Measurements from ENCODE around the gene TEC. TPM values are rescaled to one million over a fixed set of nuclear protein-coding genes. Genes with fewer than 3 reads are reported as not detected.

The TEC gene
- total RNA-seq, 4 donors from 2014 or later = 3.6 to 12.7 (median 3.9) TPM

GRCh38 chr4:48248559-48248953, 21.1 kb downstream of the TEC start:
- no peak for TF ChIP-seq POLR2A (IDR thresholded peaks at IDR 0.05)
- TF ChIP-seq, protein P1, sequence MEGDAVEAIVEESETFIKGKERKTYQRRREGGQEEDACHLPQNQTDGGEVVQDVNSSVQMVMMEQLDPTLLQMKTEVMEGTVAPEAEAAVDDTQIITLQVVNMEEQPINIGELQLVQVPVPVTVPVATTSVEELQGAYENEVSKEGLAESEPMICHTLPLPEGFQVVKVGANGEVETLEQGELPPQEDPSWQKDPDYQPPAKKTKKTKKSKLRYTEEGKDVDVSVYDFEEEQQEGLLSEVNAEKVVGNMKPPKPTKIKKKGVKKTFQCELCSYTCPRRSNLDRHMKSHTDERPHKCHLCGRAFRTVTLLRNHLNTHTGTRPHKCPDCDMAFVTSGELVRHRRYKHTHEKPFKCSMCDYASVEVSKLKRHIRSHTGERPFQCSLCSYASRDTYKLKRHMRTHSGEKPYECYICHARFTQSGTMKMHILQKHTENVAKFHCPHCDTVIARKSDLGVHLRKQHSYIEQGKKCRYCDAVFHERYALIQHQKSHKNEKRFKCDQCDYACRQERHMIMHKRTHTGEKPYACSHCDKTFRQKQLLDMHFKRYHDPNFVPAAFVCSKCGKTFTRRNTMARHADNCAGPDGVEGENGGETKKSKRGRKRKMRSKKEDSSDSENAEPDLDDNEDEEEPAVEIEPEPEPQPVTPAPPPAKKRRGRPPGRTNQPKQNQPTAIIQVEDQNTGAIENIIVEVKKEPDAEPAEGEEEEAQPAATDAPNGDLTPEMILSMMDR (IDR thresholded peaks at IDR 0.05) = no peak
- 85 to 100% methylated on average over 1 of the region's 1 CpG for WGBS, 2 donors
- Histone ChIP-seq H3K9me3 (no peaks in the 10 kb centered on the region), H3K4me1 (no peaks in the 10 kb centered on the region), H3K27me3 (no peaks in the 10 kb centered on the region), H3K36me3 (no peaks in the 10 kb centered on the region), H3K4me3 (replicated peaks in 1 of 3) (no peak overlapping the region), H3K27ac (no peak overlapping the region)
- no peak for DNase-seq
- intact Hi-C loops (cut with DNase I) = no loop called here

- no peak overlapping the region for H3K4me3 ChIP-seq (replicated peaks in 1 of 3)
- no peaks in the 10 kb centered on the region for H3K9me3 ChIP-seq
- intact Hi-C loops (cut with DNase I) = no loop called here
- DNase-seq = no peak
- TF ChIP-seq, protein P1 (IDR thresholded peaks at IDR 0.05) = no peak
- no peak for TF ChIP-seq POLR2A (IDR thresholded peaks at IDR 0.05)
- no peaks in the 10 kb centered on the region for H3K27me3 ChIP-seq
- H3K4me1 ChIP-seq = no peaks in the 10 kb centered on the region
- no peak overlapping the region for H3K27ac ChIP-seq
- WGBS, 2 donors = 82% methylated on average over 5 of the region's 5 CpGs
- no peaks in the 10 kb centered on the region for H3K36me3 ChIP-seq
Observed at GRCh38 chr4:48247878-48248558, 21.6 kb downstream of the TEC start.

GRCh38 chr4:48247142-48247877, 22.3 kb downstream of the TEC start:
- no peak for DNase-seq
- Histone ChIP-seq H3K9me3 (no peaks in the 10 kb centered on the region), H3K36me3 (no peaks in the 10 kb centered on the region), H3K27ac (no peak overlapping the region), H3K4me1 (no peaks in the 10 kb centered on the region), H3K4me3 (replicated peaks in 1 of 3) (no peak overlapping the region), H3K27me3 (no peaks in the 10 kb centered on the region)
- TF ChIP-seq, protein P1 (IDR thresholded peaks at IDR 0.05) = no peak
- no peak for TF ChIP-seq POLR2A (IDR thresholded peaks at IDR 0.05)
- WGBS, 2 donors = 84 to 91% methylated on average over 7 of the region's 7 CpGs
- intact Hi-C loops (cut with DNase I) = no loop called here

DNA sequence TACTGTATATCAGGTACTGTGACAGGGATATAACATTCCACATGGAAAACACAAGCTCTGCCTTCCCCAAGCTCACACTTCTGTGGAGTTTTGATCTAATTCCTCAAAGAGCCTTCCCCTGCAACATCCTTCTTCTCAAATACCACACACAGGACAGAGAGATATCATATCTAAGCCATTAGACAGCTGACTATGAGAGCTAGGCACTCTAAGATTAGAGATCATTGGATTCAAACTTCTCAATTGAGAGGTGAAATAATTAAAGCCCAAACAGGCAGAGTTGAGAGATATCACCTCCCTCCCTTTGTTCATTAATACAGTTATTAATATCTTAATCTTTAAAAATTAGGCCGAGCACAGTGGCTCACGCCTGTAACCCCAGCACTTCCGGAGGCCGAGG, 25.0 kb downstream of the TEC start:
- TF ChIP-seq, protein P1 (IDR thresholded peaks at IDR 0.05) = no peak
- no peak for TF ChIP-seq POLR2A (IDR thresholded peaks at IDR 0.05)
- intact Hi-C loops (cut with DNase I) = no loop called here
- no peaks in the 10 kb centered on the region for H3K9me3 ChIP-seq
- no peak overlapping the region for H3K27ac ChIP-seq
- H3K4me3 ChIP-seq (replicated peaks in 1 of 3) = no peak overlapping the region
- no peaks in the 10 kb centered on the region for H3K4me1 ChIP-seq
- WGBS, 2 donors = 94 to 98% methylated on average over 4 of the region's 4 CpGs
- no peaks in the 10 kb centered on the region for H3K36me3 ChIP-seq
- DNase-seq = no peak
- H3K27me3 ChIP-seq = no peaks in the 10 kb centered on the region

- Histone ChIP-seq H3K4me3 (replicated peaks in 1 of 3) (no peak overlapping the region), H3K9me3 (no peaks in the 10 kb centered on the region), H3K27ac (no peak overlapping the region), H3K36me3 (no peaks in the 10 kb centered on the region), H3K4me1 (no peaks in the 10 kb centered on the region), H3K27me3 (no peaks in the 10 kb centered on the region)
- no peak for DNase-seq
- TF ChIP-seq, protein P1 (IDR thresholded peaks at IDR 0.05) = no peak
- TF ChIP-seq POLR2A (IDR thresholded peaks at IDR 0.05) = no peak
- intact Hi-C loops (cut with DNase I) = no loop called here
- WGBS, 2 donors = 87 to 89% methylated on average over 2 of the region's 2 CpGs
Observed at GRCh38 chr4:48243887-48244286, 25.8 kb downstream of the TEC start.

Measured in thyroid gland (tissue), 4 donors.